ENCODE measurements around the gene ZKSCAN7. TPM values are rescaled to one million over a fixed set of nuclear protein-coding genes. Genes with fewer than 3 reads are reported as not detected.
"Not testable (repeated sequence)": the region's sequence is repeated elsewhere in the genome, so short reads cannot be mapped to it uniquely, and the experiment has no call there.

Gene ZKSCAN7
- total and polyA plus RNA-seq, 7 donors = 0.60 to 7.1 (median 2.7) TPM

GRCh38 chr3:44568561-44568960 is 13.6 kb downstream of the ZKSCAN7 start:
- Histone ChIP-seq H3K4me3 (no peak overlapping the region), H3K27me3 (no peaks in the 10 kb centered on the region), H3K9me3 (peaks cover 3 to 29% (median 9%) of the 10 kb centered on the region in 4 donors), H3K4me1 (no peaks in the 10 kb centered on the region), H3K27ac (no peak overlapping the region), H3K36me3 (peaks cover 10 to 61% (median 24%) of the 10 kb centered on the region in 4 donors)
- TF ChIP-seq POLR2A (IDR thresholded peaks at IDR 0.05) (no peak), CTCF (IDR thresholded peaks at IDR 0.05) (no peak), EP300 (IDR thresholded peaks at IDR 0.05) (no peak), POLR2AphosphoS5 (IDR thresholded peaks at IDR 0.05) (no peak)
- 100% methylated on average over 1 of the region's 1 CpG for WGBS, 2 donors
- intact Hi-C loops (cut with DNase I) = no loop called here
- DNase-seq = no peak

- intact Hi-C loops (cut with DNase I) = no loop called here
- Histone ChIP-seq H3K4me1 (no peaks in the 10 kb centered on the region), H3K4me3 (no peak overlapping the region), H3K36me3 (peaks cover 10 to 49% (median 21%) of the 10 kb centered on the region in 4 donors), H3K27me3 (no peaks in the 10 kb centered on the region), H3K27ac (no peak overlapping the region), H3K9me3 (peaks cover 3 to 32% (median 9%) of the 10 kb centered on the region in 4 donors)
- DNase-seq = no peak
- 89 to 96% methylated on average over 4 of the region's 4 CpGs for WGBS, 2 donors
- TF ChIP-seq CTCF (IDR thresholded peaks at IDR 0.05) (no peak), POLR2AphosphoS5 (IDR thresholded peaks at IDR 0.05) (no peak), POLR2A (IDR thresholded peaks at IDR 0.05) (no peak), EP300 (IDR thresholded peaks at IDR 0.05) (no peak)
Measured at GRCh38 chr3:44571024-44571423, 16.0 kb downstream of the ZKSCAN7 start.

GRCh38 chr3:44576613-44577012 is 21.6 kb downstream of the ZKSCAN7 start:
- H3K27ac ChIP-seq = no peak overlapping the region
- H3K4me1 ChIP-seq = no peaks in the 10 kb centered on the region
- intact Hi-C loops (cut with DNase I) = no loop called here
- no peak for TF ChIP-seq POLR2A (IDR thresholded peaks at IDR 0.05)
- no peak for TF ChIP-seq POLR2AphosphoS5 (IDR thresholded peaks at IDR 0.05)
- TF ChIP-seq EP300 (IDR thresholded peaks at IDR 0.05) = no peak
- TF ChIP-seq CTCF (IDR thresholded peaks at IDR 0.05) = no peak
- H3K36me3 ChIP-seq = peaks cover 0 to 4% (median 0%) of the 10 kb centered on the region in 4 donors
- H3K4me3 ChIP-seq = no peak overlapping the region
- peaks cover 0 to 11% (median under 1%) of the 10 kb centered on the region in 4 donors for H3K9me3 ChIP-seq
- peaks cover 0 to 4% (median 0%) of the 10 kb centered on the region in 3 donors for H3K27me3 ChIP-seq
- DNase-seq = no peak

GRCh38 chr3:44577354-44577952 is 22.5 kb downstream of the ZKSCAN7 start:
- H3K9me3 ChIP-seq = peaks cover 0 to 11% (median 0%) of the 10 kb centered on the region in 4 donors
- intact Hi-C loops (cut with DNase I); DNase-seq; H3K4me3 ChIP-seq; H3K36me3 ChIP-seq; H3K4me1 ChIP-seq; H3K27ac ChIP-seq: not testable (repeated sequence)
- H3K27me3 ChIP-seq = peaks cover 0 to 13% (median 0%) of the 10 kb centered on the region in 3 donors
- WGBS, 2 donors = 88 to 93% methylated on average over 11 of the region's 11 CpGs

GRCh38 chr3:44578316-44578715 is 23.3 kb downstream of the ZKSCAN7 start:
- H3K9me3 ChIP-seq; H3K4me3 ChIP-seq; H3K27ac ChIP-seq; H3K36me3 ChIP-seq; DNase-seq; H3K4me1 ChIP-seq; intact Hi-C loops (cut with DNase I): not testable (repeated sequence)
- WGBS, 2 donors = 98% methylated on average over 22 of the region's 22 CpGs
- H3K27me3 ChIP-seq = peaks cover 0 to 13% (median 0%) of the 10 kb centered on the region in 3 donors

- H3K9me3 ChIP-seq; H3K27ac ChIP-seq; intact Hi-C loops (cut with DNase I); H3K4me1 ChIP-seq; DNase-seq; H3K4me3 ChIP-seq; H3K36me3 ChIP-seq: not testable (repeated sequence)
- H3K27me3 ChIP-seq = peaks cover 0 to 13% (median 0%) of the 10 kb centered on the region in 3 donors
- WGBS, 2 donors = 97 to 98% methylated on average over 37 of the region's 37 CpGs
Measured at GRCh38 chr3:44578924-44579515, 24.0 kb downstream of the ZKSCAN7 start.

- H3K4me1 ChIP-seq; intact Hi-C loops (cut with DNase I); DNase-seq; H3K9me3 ChIP-seq; H3K4me3 ChIP-seq; H3K27ac ChIP-seq; H3K36me3 ChIP-seq: not testable (repeated sequence)
- peaks cover 0 to 13% (median 0%) of the 10 kb centered on the region in 3 donors for H3K27me3 ChIP-seq
- 97 to 98% methylated on average over 15 of the region's 15 CpGs for WGBS, 2 donors
Measured at GRCh38 chr3:44579749-44580148, 24.8 kb downstream of the ZKSCAN7 start.

- Histone ChIP-seq H3K27me3 (peaks cover 0 to 13% (median 0%) of the 10 kb centered on the region in 3 donors), H3K4me1 (peaks cover 0 to 17% (median 9%) of the 10 kb centered on the region in 4 donors)
- WGBS, 2 donors = 41 to 74% methylated on average over 62 of the region's 62 CpGs
- H3K27ac ChIP-seq; DNase-seq; H3K36me3 ChIP-seq; intact Hi-C loops (cut with DNase I); H3K4me3 ChIP-seq; H3K9me3 ChIP-seq: not testable (repeated sequence)
Measured at GRCh38 chr3:44580971-44581370, 26.0 kb downstream of the ZKSCAN7 start.

All from sigmoid colon (tissue), 7 donors.